HG03432 (cell line): ENCODE results near the gene SIGLEC1.

ENCODE experiments used
- ATAC-seq: cut with Tn5 transposase; IDR thresholded peaks from one replicate; pipeline ENCODE4 v1.9.1; 2021; ENCODE audit warnings: mild to moderate bottlenecking, moderate library complexity; ENCODE audit not compliant: unreplicated experiment

Gene SIGLEC1

GRCh38 chr20:3712279-3712873, at the start of gene SIGLEC1:
SIGLEC1 (minus strand) TSS chr20:3712600; CDS start chr20:3707128, 5,472 bp downstream.
- ATAC-seq: no peak

GRCh38 chr20:3760655-3761348, 48.4 kb upstream of the SIGLEC1 start:
- no peak for ATAC-seq

- no peak for ATAC-seq
These were observed 47.5 kb upstream of the SIGLEC1 start for GRCh38 chr20:3759884-3760283.

GRCh38 chr20:3759316-3759823, 47.0 kb upstream of the SIGLEC1 start:
- ATAC-seq: no peak

GRCh38 chr20:3758566-3758965, 46.2 kb upstream of the SIGLEC1 start:
- ATAC-seq: no peak

GRCh38 chr20:3757268-3757667, 44.9 kb upstream of the SIGLEC1 start:
- no peak for ATAC-seq

GRCh38 chr20:3755814-3756480, 43.5 kb upstream of the SIGLEC1 start:
- no peak for ATAC-seq

GRCh38 chr20:3755269-3755668, 42.9 kb upstream of the SIGLEC1 start:
- no peak for ATAC-seq

- ATAC-seq: no peak
These were observed 41.9 kb upstream of the SIGLEC1 start for GRCh38 chr20:3754276-3754630.

- ATAC-seq: no peak
These were observed 41.3 kb upstream of the SIGLEC1 start for GRCh38 chr20:3753501-3754275.

- no peak for ATAC-seq
These were observed 40.7 kb upstream of the SIGLEC1 start for GRCh38 chr20:3753098-3753497.

GRCh38 chr20:3752386-3752759, 40.0 kb upstream of the SIGLEC1 start:
- no peak for ATAC-seq

- no peak for ATAC-seq
These were observed 39.4 kb upstream of the SIGLEC1 start for GRCh38 chr20:3751675-3752385.

- no peak for ATAC-seq
These were observed 38.9 kb upstream of the SIGLEC1 start for GRCh38 chr20:3751305-3751674.

GRCh38 chr20:3749689-3750531, 37.5 kb upstream of the SIGLEC1 start:
- ATAC-seq: no peak

- ATAC-seq: no peak
These were observed 36.8 kb upstream of the SIGLEC1 start for GRCh38 chr20:3749087-3749688.

GRCh38 chr20:3748073-3748472, 35.7 kb upstream of the SIGLEC1 start:
- ATAC-seq: no peak

- ATAC-seq: no peak
These were observed 35.1 kb upstream of the SIGLEC1 start for GRCh38 chr20:3747471-3747870.

GRCh38 chr20:3745686-3746173, 33.3 kb upstream of the SIGLEC1 start:
- no peak for ATAC-seq
